HG03442 (cell line): ENCODE data around the gene KL.

Experiments
- ATAC-seq: cut with Tn5 transposase; IDR thresholded peaks from one replicate; pipeline ENCODE4 v1.9.1; 2021; ENCODE audit warnings: mild to moderate bottlenecking, moderate library complexity; ENCODE audit not compliant: unreplicated experiment

KL gene

DNA sequence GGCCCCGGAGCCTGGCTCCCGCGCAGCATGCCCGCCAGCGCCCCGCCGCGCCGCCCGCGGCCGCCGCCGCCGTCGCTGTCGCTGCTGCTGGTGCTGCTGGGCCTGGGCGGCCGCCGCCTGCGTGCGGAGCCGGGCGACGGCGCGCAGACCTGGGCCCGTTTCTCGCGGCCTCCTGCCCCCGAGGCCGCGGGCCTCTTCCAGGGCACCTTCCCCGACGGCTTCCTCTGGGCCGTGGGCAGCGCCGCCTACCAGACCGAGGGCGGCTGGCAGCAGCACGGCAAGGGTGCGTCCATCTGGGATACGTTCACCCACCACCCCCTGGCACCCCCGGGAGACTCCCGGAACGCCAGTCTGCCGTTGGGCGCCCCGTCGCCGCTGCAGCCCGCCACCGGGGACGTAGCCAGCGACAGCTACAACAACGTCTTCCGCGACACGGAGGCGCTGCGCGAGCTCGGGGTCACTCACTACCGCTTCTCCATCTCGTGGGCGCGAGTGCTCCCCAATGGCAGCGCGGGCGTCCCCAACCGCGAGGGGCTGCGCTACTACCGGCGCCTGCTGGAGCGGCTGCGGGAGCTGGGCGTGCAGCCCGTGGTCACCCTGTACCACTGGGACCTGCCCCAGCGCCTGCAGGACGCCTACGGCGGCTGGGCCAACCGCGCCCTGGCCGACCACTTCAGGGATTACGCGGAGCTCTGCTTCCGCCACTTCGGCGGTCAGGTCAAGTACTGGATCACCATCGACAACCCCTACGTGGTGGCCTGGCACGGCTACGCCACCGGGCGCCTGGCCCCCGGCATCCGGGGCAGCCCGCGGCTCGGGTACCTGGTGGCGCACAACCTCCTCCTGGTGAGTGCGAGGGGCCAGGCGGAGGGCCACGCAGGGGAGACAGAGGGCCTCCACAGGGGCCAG is at the start of gene KL:
Gene KL, plus strand, starts transcription at position 10 of the 909 bp plus-strand sequence. Its CDS starts 18 bp downstream, at position 28.
- ATAC-seq = peak; percentile 36

DNA sequence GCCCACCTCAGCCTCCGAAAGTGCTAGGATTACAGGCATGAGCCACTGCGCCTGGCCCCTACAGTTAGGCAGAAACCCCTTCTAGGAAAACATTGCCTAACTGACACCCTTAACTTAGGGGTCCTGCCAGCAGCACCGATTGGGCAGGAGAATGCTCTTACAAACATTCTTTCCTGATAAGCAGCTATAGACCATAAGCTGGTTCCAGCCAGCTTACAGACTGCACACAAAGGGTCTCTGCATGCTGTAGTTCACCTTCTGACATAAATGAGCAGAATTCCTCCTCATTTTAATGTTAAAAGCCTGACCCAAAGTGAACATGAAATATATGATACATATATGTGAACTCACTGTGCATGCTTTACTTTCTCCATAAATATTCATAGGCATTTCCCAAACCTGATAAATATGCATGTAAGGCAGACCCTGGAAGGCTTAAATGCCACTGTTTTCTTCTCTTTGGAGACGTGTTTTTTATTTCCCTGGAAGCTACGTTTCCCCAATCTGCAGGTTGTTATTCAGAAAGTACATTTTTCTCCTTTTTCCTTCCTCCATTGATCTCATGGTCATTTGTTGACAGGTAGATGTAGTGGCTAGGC is 48.5 kb upstream of the KL start:
- ATAC-seq = no peak

DNA sequence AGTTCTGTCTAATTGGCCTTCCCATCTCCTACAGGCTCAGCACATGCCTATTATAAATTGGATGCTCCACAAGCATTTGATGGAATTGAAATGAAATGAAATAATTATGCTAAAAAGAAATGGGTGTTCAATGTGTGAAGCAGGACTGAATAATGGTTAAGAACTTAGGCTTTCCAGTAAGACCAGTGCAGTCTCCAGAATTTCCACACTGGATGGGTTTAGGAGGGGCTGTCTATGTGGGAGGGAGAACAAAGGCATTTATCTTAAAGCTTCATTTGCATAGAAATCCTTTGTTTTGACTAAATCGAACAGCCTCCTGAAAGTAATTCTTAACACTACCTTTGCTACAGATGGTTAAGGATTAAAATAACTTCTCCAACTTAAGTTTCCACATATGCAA is 47.9 kb upstream of the KL start:
- no peak for ATAC-seq

DNA sequence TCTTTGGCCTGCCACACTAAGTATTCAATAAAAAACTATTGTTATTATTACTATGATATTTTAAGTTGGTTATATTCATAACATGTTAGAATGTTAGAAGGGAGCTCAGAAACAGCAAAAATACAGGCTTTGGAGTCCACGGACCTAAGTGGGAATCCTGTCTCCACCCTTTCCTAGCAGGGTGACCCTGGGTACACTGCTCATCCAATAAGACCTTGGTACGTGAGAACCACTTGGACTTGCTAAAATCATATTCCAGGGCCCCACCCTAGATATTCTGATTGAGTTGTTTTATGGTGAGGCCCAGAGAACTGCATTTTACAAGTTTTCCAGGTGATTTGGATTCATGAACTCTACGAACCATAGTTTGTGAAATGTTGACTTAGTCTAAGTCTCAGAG is 47.4 kb upstream of the KL start:
- no peak for ATAC-seq

DNA sequence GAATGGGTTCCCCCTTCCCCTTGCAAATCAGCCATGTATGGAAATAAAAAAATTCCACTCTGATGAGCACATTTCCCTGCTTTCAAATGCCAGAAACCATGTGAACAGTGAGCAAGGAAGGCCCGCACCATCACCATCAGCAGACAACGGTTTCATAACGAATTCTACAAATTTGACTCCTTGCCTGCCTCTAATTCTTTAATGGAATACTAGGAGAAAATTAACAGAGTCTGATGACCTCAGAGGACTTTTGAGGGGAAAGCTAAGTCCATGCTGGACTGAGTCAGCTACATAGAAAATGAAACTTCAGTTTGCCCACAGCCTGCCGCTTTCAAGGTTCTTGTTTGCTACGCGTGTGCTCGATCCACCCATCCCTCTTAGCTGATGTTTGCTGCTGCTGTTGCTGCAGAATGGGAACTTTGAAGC is 46.7 kb upstream of the KL start:
- peak; percentile 94 for ATAC-seq

DNA sequence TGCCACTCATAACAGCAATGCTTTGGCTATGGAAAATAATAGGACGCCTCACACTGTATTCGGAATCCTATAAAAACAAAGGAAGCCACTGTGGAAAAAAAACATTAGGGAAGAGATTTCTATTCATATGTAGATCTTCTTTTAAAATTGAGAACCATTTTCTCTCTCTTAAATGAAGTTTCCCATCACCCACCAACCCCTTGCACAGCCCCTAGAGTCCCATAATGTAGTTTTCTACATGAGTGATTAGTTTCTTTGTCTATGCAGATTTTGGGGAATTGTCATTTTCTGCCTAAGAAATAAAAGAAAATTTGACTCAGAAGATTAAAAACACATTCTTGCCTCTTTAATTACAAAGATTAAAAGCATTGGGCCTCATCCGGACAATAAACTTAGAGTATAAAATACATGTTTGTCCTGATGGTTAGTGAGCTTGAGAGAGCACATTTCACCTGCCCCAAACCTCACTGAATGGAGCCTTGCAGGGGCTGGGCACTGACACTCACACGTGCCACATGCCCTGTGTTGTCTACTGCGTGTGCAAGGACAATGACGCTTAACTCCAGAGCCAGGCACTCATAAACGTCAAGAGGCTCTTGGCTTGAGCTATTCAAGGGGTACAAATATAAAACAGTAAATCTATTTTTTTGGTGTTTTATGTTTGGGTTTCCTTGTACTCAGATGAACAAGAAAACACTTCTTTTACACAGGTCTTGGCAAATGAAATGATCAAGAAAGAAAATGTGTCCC is 40.0 kb upstream of the KL start:
- no peak for ATAC-seq

DNA sequence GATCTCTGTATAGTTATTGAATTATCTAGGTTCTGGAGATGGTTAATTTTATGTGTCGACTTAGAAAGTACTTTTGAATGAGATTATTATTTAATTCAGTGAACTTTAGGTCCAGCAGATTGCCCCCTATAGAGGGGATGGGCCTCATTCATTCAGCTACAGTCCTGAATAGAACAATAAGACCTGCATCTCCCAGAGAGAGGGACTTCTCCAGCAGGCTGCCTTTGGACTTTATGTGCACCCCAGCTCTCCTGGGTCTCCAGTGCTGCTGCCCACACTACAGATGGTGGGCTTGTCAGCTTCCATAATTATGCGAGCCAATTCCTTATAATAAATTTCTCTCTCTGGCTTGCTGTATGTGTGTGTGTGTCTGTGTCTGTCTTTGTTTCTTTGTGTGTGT is 39.3 kb upstream of the KL start:
- no peak for ATAC-seq

DNA sequence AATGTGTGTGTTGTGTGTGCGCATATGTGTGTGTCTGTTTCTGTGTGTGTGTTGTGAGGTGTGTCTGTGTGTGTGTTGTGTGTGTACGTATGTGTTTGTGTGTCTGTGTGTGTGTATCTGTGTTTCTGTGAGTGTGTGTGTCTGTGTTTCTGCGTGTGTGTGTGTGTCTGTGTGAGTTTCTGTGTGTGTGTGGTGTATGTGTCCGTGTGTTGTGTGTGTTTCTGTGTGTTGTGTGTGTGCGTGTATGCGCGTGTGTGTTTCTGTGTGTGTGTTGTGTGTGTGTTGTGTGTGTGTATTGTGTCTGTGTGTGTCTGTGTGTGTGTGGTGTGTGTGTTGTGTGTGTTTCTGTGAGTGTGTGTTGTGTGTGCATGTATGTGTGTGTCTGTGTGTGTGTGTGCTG is 38.9 kb upstream of the KL start:
- ATAC-seq = no peak

DNA sequence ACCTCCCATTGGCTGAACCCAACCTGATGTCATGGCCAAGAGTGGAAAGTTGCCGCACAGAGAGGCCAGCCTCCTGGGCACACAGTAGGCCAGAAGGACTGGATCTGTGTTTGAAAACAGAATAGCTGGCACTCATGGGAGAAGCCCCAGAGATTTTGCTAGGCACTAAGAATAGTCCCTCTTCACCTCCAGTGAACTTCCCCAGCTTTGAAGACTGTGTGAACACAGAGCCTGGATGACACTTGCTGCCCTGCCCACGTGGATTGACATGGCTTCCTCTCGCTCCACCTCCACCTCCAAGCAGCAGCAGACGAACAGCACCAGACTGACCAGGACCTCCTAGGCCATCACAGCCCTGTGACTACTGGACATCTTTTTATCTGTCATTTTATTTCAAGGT is 37.9 kb upstream of the KL start:
- no peak for ATAC-seq

DNA sequence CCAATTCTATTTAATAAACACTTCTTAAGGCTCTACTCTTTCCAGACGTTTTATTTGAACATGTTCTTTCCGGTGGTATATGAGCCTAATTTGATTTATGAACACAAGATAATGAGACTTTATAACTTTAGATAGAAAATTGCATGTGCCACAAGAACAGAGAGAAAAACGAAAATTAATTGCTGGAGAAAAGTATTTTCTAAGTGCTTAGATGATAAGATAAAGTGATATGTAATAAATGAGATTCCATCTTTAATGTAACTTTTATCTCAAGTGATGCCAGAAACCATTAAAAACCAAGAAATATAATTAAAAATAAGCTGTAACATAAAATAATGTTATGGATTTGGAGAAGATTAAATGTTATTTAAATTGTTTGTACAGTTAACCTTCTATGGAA is 33.2 kb upstream of the KL start:
- ATAC-seq = no peak

DNA sequence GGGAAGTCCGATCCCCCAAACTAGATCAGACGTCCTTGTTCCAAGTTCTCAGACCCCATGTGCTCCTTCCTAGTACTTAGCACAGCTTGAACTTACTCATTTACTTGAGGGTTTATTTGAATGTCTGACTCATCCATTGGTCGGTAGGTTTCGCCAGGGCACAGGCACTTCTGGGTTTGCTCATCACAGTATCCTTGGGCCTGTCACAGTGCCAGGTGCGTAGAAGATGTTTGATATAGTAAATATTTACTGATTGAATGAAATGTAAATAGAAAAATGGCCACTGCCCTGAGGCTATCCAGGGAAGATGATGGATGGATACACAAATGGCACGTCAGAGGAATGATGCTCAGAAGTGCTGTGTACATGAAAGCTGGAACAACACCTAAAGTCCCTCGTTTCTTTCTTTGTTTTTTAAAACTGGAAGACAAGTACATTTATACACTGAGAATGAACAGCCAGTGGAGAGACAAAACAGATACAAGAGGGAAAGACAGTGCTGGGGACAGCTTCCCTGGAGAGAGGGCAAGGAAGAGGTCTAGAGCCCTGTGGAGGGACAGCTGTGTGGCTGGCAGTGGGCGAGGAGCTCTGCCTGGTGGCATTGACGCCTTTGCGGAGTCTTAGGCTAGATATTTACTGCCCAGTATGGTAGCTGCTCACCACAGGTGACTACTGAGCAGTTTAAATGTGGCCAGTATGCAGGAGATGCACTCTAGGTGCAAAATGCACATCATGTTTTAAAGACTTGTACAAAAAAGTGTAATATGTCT is 31.2 kb upstream of the KL start:
- peak; percentile 49 for ATAC-seq

DNA sequence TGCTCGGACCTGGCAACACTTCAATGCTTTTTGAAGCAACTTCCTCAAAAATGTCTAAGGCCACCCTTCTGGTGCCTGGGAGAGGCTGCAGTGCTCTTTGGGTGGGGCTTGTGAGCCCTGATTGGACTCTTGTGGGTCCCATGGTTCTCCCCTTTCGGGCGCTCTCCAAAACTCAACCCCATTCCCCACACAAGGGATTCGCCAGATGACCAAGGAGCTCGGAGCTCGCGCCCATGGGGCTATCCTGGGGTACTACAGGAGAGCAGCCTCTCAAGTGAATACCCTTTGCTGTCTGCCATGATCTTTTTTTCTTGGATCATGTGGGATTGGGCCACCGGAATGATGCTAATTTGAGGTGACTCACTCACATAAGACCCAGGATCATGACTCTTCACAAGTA is 29.7 kb upstream of the KL start:
- no peak for ATAC-seq

DNA sequence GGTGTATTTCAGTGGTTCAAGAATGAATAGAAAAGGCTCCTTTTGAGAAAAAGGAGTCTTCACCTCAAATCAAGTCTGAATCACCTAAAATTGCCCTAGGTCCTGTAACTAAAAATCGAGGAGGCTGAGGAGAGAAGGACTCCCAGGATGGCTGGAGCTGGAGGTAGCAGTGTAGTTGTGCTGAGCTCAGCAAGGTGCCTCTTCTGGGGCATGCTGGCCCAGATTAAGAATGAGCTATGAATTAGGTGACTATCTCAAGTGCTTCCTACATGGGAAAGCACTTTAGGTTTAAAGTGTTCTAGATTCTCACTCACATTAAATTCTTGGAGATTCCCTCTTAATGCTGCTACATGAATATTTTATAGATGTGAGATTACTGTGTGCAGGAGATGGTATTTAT is 28.8 kb upstream of the KL start:
- ATAC-seq = no peak

DNA sequence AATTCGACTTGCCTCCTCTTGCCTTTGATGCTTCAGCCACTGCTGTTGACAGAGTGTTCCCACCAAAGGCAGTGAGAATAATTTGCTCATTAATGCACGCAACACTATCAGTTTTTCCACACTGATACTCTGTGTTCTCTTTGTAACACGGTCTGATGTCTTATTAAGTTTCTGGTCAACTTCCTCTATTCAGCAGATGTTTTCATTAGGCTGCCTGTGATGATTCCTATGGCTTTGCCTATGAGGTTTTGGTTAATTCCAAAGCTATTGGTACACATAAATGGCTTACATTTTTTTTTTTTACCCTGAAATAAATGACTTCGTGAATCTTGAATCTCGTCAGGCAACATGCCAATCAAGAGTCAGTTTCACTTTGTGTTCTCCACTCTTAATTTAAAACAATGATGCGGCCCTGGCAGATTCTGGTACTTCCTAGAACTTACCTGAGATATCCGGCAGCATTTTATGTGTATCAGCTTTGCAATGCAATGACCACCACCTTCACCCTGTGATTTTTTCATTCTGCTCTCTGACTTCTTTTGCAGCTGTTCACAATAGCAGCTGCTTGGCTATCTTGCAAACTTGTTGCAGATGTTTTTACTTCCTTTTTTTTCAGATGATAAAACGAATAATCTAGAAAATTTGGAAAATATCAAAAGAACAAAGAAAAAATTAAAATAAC is 27.5 kb upstream of the KL start:
- no peak for ATAC-seq

DNA sequence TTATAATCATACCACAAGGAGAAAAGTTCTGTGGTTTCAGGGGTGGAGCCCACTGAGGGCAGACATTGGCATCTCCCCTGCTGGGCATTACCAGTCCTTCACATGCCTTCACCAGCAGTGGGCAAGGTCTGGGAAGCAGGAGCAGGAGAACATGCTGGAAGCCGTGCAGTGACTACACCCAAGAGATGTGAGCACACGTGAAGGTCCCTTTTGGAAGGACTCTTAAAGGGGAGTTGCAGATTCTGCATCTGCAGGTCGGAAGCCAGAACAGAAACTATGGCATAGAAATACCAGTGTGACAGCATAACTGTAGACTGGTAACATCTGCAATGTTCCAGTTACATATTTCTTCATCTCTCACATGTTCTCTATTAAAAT is 26.9 kb upstream of the KL start:
- no peak for ATAC-seq

DNA sequence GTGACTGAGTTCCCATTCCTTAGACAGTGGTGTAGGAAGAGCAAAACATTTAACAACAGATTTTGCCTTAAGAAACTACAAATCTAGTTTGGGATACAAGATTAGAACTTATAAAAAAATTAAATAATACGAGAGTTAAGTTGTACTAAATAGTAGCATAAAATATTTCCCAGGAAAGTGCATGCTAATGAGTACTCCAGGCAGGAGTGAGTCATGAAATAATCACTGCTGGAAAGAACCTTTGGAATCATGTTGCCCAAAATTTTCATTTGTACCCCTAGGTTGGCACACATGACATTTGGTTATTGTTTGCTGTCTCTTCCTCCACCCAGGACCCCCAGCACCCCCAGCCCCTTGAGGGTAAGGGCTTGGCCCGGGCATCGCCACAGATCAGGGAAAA is 26.3 kb upstream of the KL start:
- ATAC-seq = no peak

DNA sequence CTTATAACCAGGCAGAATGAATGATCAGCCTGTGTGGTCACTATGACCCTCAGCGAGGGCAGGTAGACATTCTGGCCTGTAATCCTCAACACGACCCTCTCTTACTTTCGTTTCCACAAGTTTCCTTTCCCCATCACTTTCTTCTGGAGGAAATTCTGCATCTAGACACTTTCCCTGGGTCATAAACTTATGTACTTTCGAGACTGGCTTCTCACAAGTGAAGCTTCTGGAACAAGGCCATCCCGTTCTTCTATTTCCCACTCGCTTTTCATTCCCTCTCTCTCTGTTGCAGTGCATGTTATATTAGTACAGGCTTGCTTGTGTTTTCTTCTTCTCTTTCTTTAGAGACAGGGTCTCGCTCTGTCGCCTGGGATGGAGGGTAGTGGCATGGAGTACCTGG is 23.1 kb upstream of the KL start:
- ATAC-seq = no peak

DNA sequence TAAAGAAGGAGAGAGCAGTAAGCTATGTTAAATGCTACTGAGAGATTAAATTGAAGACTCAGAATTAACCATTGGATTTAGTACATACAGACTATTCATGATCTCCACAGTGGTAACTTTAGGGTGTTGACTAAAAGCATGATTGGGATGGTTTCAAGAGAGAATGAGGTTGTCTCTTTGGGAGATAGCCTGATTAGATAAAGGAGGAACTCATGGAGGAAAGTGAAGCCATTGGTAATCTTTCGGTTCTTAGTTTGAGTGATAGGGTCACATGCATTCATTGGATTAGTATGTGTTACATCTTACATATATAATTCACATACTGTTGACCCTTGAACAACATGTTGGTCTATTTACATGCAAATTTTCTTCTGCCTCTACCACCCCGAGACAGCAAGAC is 18.8 kb upstream of the KL start:
- no peak for ATAC-seq

DNA sequence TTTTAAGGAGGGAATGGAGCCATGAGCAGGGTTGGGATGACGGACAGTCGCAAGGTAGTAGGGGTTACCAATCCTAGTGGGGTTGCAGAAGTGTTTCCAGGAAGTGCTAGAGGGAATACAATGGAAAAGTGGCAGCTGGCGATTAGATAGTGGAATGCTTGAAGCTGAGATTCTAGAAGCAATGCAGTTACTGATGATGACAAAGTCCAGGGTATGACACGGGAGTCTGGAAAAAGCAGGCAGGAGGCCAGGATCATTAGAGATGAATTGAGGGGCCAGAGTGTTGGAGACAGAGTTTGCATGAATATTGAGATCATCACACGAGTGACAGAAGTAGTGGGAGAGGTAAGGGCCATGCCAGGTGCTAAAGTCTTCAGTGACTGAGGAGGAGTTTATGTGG is 17.3 kb upstream of the KL start:
- no peak for ATAC-seq

DNA sequence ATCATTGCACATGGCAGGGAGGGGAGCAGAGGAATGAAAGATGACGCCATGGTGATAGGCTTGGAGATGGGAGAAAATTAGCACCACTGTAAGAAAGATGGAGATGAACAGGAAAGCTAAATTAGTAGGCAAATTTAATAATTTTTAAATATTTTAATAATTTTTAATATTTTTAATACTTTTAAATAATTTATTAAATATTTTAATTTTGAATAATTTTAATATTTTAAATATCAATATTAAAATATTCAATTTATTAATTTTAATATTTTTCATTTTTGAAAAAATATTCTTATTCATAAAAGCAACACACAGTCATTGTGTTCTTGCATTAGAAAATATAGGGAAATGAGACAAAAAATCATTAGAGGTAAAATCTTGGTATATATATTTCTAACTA is 15.9 kb upstream of the KL start:
- ATAC-seq = no peak
